D721Med (cell line): Measurements from ENCODE around the gene SFMBT2.

Experiments
- DNase-seq: peaks from one replicate; pipeline ENCODE4 v3.0.0; 2011; ENCODE audit warnings: low spot score; ENCODE audit not compliant: insufficient read length
- FAIRE-seq: peaks from 2 replicates; lab custom pipeline; 2011; peaks lifted over from hg19 to GRCh38; lab: Jason Lieb, UNC
- TF ChIP-seq, protein P1 (sequence below): IDR thresholded peaks from 2 replicates; pipeline ENCODE4 v1.5.1; 2012; ENCODE audit warnings: mild to moderate bottlenecking, control low read depth; ENCODE audit not compliant: insufficient read depth; ENCODE audit errors: missing control alignments

SFMBT2 gene

DNA sequence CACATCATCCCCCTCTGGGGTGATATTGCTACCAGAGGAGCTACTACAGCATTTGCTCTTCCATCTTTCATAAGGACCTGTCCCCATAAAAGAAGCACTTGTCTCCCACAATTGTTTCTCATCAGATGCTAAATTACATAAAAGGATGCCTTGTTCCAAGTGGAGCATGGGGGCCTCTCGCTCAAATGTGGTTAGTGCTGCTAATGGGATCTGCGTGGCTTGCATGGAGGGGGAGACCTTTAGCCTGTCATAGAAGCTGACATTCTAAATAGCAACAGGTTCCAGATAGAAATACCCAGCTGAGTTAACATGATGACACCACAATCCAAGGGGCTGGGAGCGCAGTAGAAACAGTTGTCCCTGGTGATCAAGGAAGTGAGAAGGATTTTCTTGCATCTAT lies 257.9 kb downstream of the SFMBT2 start:
- TF ChIP-seq, protein P1, sequence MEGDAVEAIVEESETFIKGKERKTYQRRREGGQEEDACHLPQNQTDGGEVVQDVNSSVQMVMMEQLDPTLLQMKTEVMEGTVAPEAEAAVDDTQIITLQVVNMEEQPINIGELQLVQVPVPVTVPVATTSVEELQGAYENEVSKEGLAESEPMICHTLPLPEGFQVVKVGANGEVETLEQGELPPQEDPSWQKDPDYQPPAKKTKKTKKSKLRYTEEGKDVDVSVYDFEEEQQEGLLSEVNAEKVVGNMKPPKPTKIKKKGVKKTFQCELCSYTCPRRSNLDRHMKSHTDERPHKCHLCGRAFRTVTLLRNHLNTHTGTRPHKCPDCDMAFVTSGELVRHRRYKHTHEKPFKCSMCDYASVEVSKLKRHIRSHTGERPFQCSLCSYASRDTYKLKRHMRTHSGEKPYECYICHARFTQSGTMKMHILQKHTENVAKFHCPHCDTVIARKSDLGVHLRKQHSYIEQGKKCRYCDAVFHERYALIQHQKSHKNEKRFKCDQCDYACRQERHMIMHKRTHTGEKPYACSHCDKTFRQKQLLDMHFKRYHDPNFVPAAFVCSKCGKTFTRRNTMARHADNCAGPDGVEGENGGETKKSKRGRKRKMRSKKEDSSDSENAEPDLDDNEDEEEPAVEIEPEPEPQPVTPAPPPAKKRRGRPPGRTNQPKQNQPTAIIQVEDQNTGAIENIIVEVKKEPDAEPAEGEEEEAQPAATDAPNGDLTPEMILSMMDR: no peak
- FAIRE-seq: no peak

DNA sequence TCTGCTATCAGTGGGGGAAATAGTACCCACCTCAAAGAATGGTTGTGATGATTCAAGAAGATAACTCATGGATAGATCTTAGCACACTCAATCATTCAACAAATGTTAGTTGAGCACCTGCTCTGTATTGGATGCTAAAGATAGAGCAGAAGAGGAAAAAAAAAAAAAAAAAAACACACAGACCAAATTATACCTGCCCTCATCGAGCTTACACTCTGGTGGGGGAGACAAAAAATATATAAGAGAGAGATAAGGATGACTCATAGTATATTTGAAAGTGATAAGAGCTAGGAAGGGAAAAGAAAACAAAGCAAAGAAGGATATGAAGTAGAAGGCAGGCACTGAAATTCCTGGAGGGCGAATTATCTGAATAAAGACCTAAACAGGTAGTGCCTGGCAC lies 258.5 kb downstream of the SFMBT2 start:
- FAIRE-seq (no peak), DNase-seq (no peak)
- TF ChIP-seq, protein P1: no peak

More for the DNA sequence above, 257.9 kb downstream of the SFMBT2 start:
- DNase-seq: no peak

DNA sequence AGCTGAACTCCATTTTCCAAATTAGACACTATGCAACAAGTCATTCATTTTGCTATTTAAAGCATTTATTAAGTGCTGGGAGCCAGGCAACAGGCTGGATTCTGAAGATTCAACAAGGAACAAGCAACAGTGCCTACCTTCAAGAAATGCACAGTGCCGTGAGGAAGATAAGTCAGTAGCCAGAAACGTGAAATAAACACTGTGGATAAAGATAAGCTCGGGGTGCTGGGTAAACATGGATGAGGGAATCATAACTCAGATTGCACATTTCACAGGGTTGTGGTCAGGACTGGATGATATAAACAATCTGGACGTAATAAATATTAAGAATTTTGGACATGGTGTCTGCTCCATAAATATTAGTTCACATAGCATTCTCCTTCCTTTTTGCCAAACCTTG lies 259.3 kb downstream of the SFMBT2 start:
- TF ChIP-seq, protein P1: no peak
- FAIRE-seq: no peak
- no peak for DNase-seq

DNA sequence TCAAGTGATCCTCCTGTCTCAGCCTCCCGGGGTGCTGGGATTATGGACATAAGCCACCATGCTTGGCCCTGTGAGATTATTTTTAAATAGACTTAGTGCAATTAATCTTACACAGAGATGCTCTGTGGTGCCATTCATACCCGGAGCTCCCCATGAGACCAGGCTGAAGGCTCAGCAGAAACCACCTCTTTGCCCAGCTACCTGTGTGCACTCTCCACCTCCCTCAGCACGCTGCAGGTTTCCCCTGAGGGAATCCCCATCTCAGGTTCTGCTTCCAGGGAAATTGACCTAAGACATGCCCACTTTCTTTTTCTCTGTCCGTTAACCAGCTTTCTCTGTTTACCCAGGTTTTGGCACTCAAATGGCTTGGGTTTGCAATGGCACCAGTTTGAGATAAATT lies 260.5 kb downstream of the SFMBT2 start:
- FAIRE-seq (no peak), DNase-seq (no peak)
- TF ChIP-seq, protein P1: no peak

DNA sequence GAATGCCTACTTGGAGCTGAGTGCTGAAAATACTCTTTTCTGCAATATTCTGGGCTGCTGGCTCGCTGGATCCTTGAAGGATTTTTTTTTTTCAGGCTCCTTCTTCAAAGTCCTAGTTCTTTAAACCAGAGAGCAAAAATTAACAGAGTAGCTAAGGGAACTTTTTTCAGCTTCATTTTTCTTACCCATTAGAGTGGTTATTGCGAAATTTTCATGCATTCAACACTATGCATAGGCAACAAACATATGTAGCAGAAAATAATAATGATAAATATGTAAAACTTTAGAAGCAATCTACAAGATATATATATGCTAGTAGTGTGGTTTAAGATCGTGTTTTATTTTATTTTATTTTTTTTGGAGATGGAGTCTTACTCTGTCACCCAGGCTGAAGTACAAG lies 264.6 kb downstream of the SFMBT2 start:
- FAIRE-seq: no peak
- TF ChIP-seq, protein P1: no peak
- no peak for DNase-seq

DNA sequence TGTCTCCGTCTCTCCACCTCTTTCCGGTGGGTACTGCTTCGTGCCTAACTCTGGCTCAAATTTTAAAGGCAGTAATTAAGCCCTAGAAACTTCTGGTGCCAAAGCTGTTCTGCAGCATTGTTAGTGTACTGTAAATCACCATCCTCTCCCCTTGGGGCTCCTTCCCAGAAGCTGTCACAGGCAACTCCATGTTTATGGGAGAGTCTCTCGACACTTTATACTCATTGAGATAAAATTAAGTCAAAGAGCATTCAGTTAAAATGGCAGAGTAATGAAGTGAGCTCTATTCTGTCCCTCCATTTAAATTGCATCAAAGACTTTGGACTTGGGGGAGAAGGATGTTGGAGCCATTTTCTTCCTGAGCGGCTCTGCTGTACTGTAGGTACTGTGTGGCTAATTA lies 274.8 kb downstream of the SFMBT2 start:
- FAIRE-seq: no peak
- TF ChIP-seq, protein P1: no peak
- no peak for DNase-seq

DNA sequence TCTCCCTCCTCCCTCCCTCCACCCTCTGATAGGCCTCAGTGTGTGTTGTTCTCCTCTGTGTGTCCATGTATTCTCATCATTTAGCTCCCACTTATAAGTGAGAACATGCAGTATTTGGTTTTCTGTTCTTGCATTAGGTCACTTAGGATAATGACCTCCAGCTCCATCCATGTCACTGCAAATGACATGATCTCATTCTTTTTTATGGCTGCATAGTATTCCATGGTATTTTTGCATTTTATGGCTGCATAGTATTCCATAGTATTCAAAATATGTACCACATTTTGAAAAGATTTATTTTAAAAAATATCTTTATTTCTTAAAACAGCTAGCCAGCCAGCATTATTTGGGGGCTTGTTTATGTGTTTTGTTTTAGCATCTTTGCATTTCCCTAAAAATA lies 275.6 kb downstream of the SFMBT2 start:
- DNase-seq: no peak
- no peak for FAIRE-seq
- TF ChIP-seq, protein P1: no peak
